Measurements from ENCODE around the gene GNA14. TPM values are rescaled to one million over a fixed set of nuclear protein-coding genes. Genes with fewer than 3 reads are reported as not detected.
A peak's percentile ranks its signal among the peaks of the same experiment; 100 is the strongest.

The GNA14 gene
- total and polyA plus RNA-seq, 5 donors from 2014 or later, result not detected

DNA sequence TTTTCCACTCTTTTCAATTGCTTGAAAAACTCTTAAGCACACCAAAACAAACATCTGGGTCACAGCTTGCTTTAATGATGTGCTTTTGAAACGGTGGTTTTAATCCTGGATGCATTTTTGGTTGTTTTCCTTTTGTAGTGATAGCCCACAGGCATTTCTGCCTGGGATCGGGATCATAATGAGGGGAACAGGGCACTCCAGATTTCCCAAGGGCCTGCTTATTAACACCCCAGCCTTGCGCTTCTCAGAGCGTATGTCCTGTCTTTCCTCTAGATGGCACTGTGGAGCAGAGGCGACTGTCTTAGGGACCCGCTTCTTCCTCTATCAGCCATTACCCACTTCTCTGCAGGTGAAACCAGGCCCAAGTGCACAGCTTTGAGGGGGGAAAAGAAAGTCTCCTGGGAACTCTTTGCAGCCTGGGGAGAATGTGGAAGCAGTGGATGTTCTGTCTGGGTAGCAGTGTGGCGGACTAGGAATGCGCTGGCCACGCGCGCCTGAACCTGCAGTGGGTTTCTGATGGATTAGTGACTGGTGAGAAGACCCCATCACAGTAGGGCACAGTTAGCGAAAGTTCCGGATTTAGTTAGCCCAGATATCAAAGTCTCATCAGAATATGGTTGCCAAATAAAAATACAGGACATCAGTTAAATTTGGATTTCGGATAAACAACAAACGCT, 190.1 kb downstream of the GNA14 start:
- ATAC-seq (ENCODE audit: low read depth in 2 of 2) (peak; percentile 71 to 77), DNase-seq (peak; percentile 24 to 77 (median 65))
- Histone ChIP-seq H3K27ac (ENCODE audit: insufficient read depth, low read length, poor library complexity, severe bottlenecking) (no peak overlapping the region), H3K27me3 (ENCODE audit: control insufficient read depth, insufficient read depth, low read length) (no peaks in the 10 kb centered on the region), H3K4me1 (ENCODE audit: control insufficient read depth, insufficient read depth, low read length, poor library complexity, severe bottlenecking) (no peaks in the 10 kb centered on the region), H3K9me3 (ENCODE audit: control insufficient read depth in 2 of 2, low read length in 2 of 2) (no peaks in the 10 kb centered on the region), H3K36me3 (ENCODE audit: control insufficient read depth, insufficient read depth, low read length) (no peaks in the 10 kb centered on the region), H3K4me3 (ENCODE audit: low read depth, low read length) (no peak overlapping the region)
- Mint-ChIP-seq H3K27ac (no peak overlapping the region), H3K27me3 (peaks cover 4% of the 10 kb centered on the region), H3K4me3 (no peak overlapping the region), H3K36me3 (no peaks in the 10 kb centered on the region), H3K4me1 (peaks cover 4 to 15% (median 6%) of the 10 kb centered on the region in 4 donors), H3K9me3 (no peaks in the 10 kb centered on the region)

DNA sequence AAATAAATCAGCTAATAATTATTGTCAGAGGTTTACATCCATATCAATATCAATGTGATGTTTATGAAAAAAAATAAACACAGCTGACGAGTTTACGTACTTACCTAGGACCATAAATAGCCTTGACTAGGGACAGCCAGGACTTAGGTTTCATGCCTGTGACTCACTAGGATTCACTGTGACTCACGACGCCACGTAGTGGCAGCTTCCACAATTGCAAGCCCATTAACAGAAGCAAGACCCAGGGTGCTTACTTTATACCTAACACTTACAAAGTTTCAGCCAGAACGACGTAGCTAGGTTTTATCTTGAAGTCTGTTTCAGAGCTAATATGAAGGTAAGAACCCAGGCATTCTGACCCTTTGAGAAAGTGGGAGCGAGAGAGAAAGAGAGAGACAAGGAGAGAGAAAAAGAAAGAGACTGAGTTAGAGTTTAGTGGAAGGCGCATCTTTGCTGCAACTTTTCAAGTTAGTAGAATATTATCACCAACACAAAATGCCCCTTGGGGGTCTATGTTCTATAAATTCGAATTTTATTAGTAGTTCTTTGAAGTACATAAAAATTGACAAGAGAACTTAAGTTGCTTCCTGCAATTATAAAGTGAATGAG, 191.2 kb downstream of the GNA14 start:
- ATAC-seq (ENCODE audit: low read depth in 2 of 2), result peak; percentile 71 to 85
- no peak overlapping the region for H3K27ac Mint-ChIP-seq
- peaks cover 4 to 15% (median 6%) of the 10 kb centered on the region in 4 donors for H3K4me1 Mint-ChIP-seq
- H3K27ac ChIP-seq (ENCODE audit: insufficient read depth, low read length, poor library complexity, severe bottlenecking), result no peak overlapping the region
- H3K9me3 Mint-ChIP-seq, result no peaks in the 10 kb centered on the region
- H3K36me3 ChIP-seq (ENCODE audit: control insufficient read depth, insufficient read depth, low read length), result no peaks in the 10 kb centered on the region
- H3K27me3 ChIP-seq (ENCODE audit: control insufficient read depth, insufficient read depth, low read length), result no peaks in the 10 kb centered on the region
- peak; percentile 57 to 88 (median 69) for DNase-seq
- H3K4me3 ChIP-seq (ENCODE audit: low read depth, low read length), result no peak overlapping the region
- H3K4me3 Mint-ChIP-seq, result no peak overlapping the region
- no peaks in the 10 kb centered on the region for H3K36me3 Mint-ChIP-seq
- H3K4me1 ChIP-seq (ENCODE audit: control insufficient read depth, insufficient read depth, low read length, poor library complexity, severe bottlenecking), result no peaks in the 10 kb centered on the region
- no peaks in the 10 kb centered on the region for H3K9me3 ChIP-seq (ENCODE audit: control insufficient read depth in 2 of 2, low read length in 2 of 2)
- peaks cover 4% of the 10 kb centered on the region for H3K27me3 Mint-ChIP-seq

DNA sequence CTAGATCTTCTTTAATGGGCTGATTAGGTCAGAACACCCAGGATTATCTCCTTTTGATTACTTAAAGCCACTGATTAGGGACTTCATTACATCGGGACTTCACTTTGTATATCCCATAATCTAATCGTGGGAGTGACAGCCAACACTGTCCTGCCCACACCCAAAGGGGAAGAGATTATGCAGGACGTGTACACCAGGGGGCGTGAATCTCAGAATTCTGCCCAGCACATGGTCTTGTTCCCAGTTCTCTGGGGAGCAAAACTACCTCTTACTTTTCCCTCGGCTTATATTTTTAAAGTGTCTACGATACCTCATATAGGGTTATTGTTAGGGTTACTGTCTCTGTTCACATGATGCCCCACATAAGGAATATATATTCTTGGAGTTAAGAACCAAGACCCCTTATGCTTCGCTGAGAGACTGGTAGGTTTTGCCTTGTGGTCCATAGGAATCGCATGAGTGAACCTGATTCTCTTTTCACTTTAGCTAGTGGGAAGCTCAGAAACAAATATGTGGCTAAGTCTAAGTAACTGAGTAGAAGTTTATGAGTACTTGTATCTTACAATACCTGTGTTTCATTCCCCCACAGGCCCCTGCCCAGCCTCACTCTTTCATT, 192.7 kb downstream of the GNA14 start:
- Mint-ChIP-seq H3K9me3 (no peaks in the 10 kb centered on the region), H3K36me3 (no peaks in the 10 kb centered on the region), H3K4me3 (no peak overlapping the region), H3K27me3 (peaks cover 2% of the 10 kb centered on the region), H3K27ac (no peak overlapping the region), H3K4me1 (peaks cover 4 to 15% (median 6%) of the 10 kb centered on the region in 4 donors)
- Histone ChIP-seq H3K27ac (ENCODE audit: insufficient read depth, low read length, poor library complexity, severe bottlenecking) (no peak overlapping the region), H3K27me3 (ENCODE audit: control insufficient read depth, insufficient read depth, low read length) (no peaks in the 10 kb centered on the region), H3K4me3 (ENCODE audit: low read depth, low read length) (no peak overlapping the region), H3K36me3 (ENCODE audit: control insufficient read depth, insufficient read depth, low read length) (no peaks in the 10 kb centered on the region), H3K9me3 (ENCODE audit: control insufficient read depth in 2 of 2, low read length in 2 of 2) (no peaks in the 10 kb centered on the region), H3K4me1 (ENCODE audit: control insufficient read depth, insufficient read depth, low read length, poor library complexity, severe bottlenecking) (no peaks in the 10 kb centered on the region)
- no peak for ATAC-seq (ENCODE audit: low read depth in 2 of 2)
- peak in 1 of 3 donors; percentile 38 for DNase-seq

DNA sequence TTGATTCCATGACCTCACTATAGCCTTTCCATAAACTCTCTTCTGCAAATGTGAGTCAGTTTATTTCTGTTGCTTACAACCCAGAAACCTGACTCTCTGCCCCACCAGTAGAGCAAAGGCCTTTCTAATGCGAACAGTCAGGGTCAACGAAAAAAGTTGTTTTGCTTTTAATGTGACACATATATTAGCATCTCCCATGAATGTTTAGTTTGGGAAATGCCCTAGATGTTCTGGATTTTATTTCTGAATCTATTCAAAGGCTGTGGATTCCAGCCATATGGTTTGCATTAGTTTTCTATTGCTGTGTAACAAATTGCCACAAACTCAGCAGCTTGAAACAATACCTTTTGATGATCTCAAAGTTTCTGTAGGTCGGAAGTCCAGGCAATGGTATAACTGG, 193.5 kb downstream of the GNA14 start:
- ATAC-seq (ENCODE audit: low read depth in 2 of 2), result no peak
- Mint-ChIP-seq H3K36me3 (no peaks in the 10 kb centered on the region), H3K27me3 (no peaks in the 10 kb centered on the region)

DNA sequence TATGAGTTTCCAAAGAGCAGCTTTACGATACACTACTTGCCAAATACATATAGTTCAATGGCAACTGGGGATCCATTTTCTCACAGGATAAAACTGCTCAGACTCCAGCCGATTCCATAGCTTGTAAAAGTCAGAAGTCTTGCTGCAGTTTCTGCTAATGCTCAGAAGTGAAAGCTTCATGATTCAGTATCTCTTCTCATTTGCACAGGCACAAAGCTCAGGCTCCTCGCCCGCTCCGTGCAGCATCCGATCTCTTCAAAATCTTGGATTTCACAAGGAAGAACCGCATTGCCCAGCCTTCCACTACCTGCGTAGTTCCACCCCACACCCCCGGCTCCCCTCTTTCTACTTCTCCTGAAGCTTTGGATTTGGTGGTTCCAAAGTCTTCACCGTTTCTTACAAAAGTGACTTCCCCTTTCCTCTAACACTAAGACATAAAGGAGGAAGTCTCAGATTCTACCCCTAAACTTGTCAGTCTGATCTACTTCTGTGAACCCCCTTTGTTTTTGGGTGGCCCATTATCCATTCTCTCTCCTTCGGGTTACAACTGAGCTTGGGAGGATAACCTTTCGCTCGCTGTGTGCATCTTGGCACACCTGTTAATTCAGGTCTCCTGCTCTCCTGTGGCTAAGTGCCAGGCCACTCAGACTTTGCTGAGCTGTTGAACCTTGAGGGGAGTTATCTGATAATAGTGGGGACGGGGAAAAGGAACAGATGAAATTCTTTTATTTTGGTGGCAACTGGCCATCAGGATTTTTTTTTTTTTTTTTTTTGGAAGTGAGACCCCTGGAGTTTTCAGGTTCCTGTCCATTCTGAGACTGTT, 194.1 kb downstream of the GNA14 start:
- Mint-ChIP-seq H3K4me1 (peaks cover 4 to 15% (median 6%) of the 10 kb centered on the region in 4 donors), H3K36me3 (no peaks in the 10 kb centered on the region), H3K27ac (peak overlapping the region; percentile 2 to 85 (median 7)), H3K27me3 (peaks cover 6% of the 10 kb centered on the region), H3K4me3 (peak overlapping the region in 3 of 4 donors; percentile 18 to 79 (median 77)), H3K9me3 (no peaks in the 10 kb centered on the region)
- Histone ChIP-seq H3K9me3 (ENCODE audit: control insufficient read depth in 2 of 2, low read length in 2 of 2) (no peaks in the 10 kb centered on the region), H3K4me1 (ENCODE audit: control insufficient read depth, insufficient read depth, low read length, poor library complexity, severe bottlenecking) (no peaks in the 10 kb centered on the region), H3K27me3 (ENCODE audit: control insufficient read depth, insufficient read depth, low read length) (no peaks in the 10 kb centered on the region), H3K4me3 (ENCODE audit: low read depth, low read length) (peak overlapping the region; percentile 7), H3K27ac (ENCODE audit: insufficient read depth, low read length, poor library complexity, severe bottlenecking) (no peak overlapping the region), H3K36me3 (ENCODE audit: control insufficient read depth, insufficient read depth, low read length) (no peaks in the 10 kb centered on the region)
- ATAC-seq (ENCODE audit: low read depth in 2 of 2), result no peak
- DNase-seq, result no peak

More for the DNA sequence above, 193.5 kb downstream of the GNA14 start:
- no peaks in the 10 kb centered on the region for H3K27me3 ChIP-seq (ENCODE audit: control insufficient read depth, insufficient read depth, low read length)
- Mint-ChIP-seq H3K27ac (no peak overlapping the region), H3K4me3 (no peak overlapping the region), H3K9me3 (no peaks in the 10 kb centered on the region), H3K4me1 (peaks cover 4 to 15% (median 6%) of the 10 kb centered on the region in 4 donors)
- no peak overlapping the region for H3K27ac ChIP-seq (ENCODE audit: insufficient read depth, low read length, poor library complexity, severe bottlenecking)
- no peaks in the 10 kb centered on the region for H3K9me3 ChIP-seq (ENCODE audit: control insufficient read depth in 2 of 2, low read length in 2 of 2)
- no peaks in the 10 kb centered on the region for H3K36me3 ChIP-seq (ENCODE audit: control insufficient read depth, insufficient read depth, low read length)
- H3K4me1 ChIP-seq (ENCODE audit: control insufficient read depth, insufficient read depth, low read length, poor library complexity, severe bottlenecking), result no peaks in the 10 kb centered on the region
- no peak for DNase-seq
- H3K4me3 ChIP-seq (ENCODE audit: low read depth, low read length), result no peak overlapping the region

DNA sequence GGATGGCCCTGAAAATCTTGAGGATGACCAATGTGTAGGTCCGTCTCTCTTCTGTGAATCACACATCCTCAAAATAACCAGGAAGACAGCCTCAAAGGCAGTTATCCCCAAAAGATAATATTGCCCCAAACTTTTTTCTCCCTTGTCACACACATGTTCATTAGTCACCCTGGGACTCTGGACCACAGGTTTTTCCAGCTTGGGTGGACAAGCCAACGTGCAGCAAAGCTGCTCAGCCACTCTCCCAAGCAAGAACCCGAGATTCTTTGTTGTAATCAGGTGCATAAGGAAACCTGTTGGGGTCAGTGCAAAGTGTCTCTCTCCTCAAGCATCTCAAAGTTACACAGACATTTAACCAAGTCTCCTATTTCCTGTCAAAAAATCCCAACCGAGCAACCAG, 196.6 kb downstream of the GNA14 start:
- H3K27me3 Mint-ChIP-seq, result peaks cover 12% of the 10 kb centered on the region

DNA sequence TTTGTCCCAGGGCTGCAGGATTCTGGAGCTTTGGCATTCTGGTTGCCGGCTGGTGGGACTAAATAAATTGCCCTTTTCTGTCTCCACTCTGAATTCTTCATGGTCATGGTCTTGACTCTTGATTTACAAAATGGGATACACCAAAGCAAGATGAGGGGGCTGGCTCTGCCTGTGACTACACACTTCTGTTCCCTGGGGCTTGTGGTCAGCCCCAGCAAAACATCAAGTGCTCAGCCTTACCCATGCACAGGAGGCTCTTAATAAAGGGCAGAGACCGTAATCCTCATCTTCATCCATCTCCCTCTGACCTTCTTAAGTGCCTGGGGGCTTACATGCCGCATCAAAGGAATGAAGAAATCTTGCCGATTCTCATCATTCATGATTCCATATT, 198.0 kb downstream of the GNA14 start:
- no peaks in the 10 kb centered on the region for H3K36me3 ChIP-seq (ENCODE audit: control insufficient read depth, insufficient read depth, low read length)
- Mint-ChIP-seq H3K27me3 (peaks cover 12% of the 10 kb centered on the region), H3K36me3 (no peaks in the 10 kb centered on the region), H3K4me3 (no peak overlapping the region), H3K9me3 (peaks cover 0 to 6% (median 0%) of the 10 kb centered on the region in 7 donors), H3K4me1 (peaks cover 0 to 8% (median 4%) of the 10 kb centered on the region in 4 donors), H3K27ac (no peak overlapping the region)
- ATAC-seq (ENCODE audit: low read depth in 2 of 2) (no peak), DNase-seq (no peak)
- no peak overlapping the region for H3K4me3 ChIP-seq (ENCODE audit: low read depth, low read length)
- H3K27ac ChIP-seq (ENCODE audit: insufficient read depth, low read length, poor library complexity, severe bottlenecking), result no peak overlapping the region
- peaks cover 3% of the 10 kb centered on the region for H3K27me3 ChIP-seq (ENCODE audit: control insufficient read depth, insufficient read depth, low read length)
- peaks cover 0 to 5% of the 10 kb centered on the region in 2 experiments for H3K9me3 ChIP-seq (ENCODE audit: control insufficient read depth in 2 of 2, low read length in 2 of 2)
- no peaks in the 10 kb centered on the region for H3K4me1 ChIP-seq (ENCODE audit: control insufficient read depth, insufficient read depth, low read length, poor library complexity, severe bottlenecking)

More for the DNA sequence above, 196.6 kb downstream of the GNA14 start:
- ATAC-seq (ENCODE audit: low read depth in 2 of 2) (no peak), DNase-seq (no peak)
- Histone ChIP-seq H3K9me3 (ENCODE audit: control insufficient read depth in 2 of 2, low read length in 2 of 2) (peaks cover 0 to 5% of the 10 kb centered on the region in 2 experiments), H3K4me3 (ENCODE audit: low read depth, low read length) (no peak overlapping the region), H3K27me3 (ENCODE audit: control insufficient read depth, insufficient read depth, low read length) (peaks cover 3% of the 10 kb centered on the region), H3K36me3 (ENCODE audit: control insufficient read depth, insufficient read depth, low read length) (no peaks in the 10 kb centered on the region), H3K4me1 (ENCODE audit: control insufficient read depth, insufficient read depth, low read length, poor library complexity, severe bottlenecking) (no peaks in the 10 kb centered on the region), H3K27ac (ENCODE audit: insufficient read depth, low read length, poor library complexity, severe bottlenecking) (no peak overlapping the region)
- Mint-ChIP-seq H3K36me3 (no peaks in the 10 kb centered on the region), H3K4me3 (no peak overlapping the region), H3K4me1 (peaks cover 0 to 8% (median 4%) of the 10 kb centered on the region in 4 donors), H3K9me3 (peaks cover 0 to 6% (median 0%) of the 10 kb centered on the region in 7 donors), H3K27ac (no peak overlapping the region)
